Measurements from ENCODE around the gene FEM1B.

FEM1B gene

DNA sequence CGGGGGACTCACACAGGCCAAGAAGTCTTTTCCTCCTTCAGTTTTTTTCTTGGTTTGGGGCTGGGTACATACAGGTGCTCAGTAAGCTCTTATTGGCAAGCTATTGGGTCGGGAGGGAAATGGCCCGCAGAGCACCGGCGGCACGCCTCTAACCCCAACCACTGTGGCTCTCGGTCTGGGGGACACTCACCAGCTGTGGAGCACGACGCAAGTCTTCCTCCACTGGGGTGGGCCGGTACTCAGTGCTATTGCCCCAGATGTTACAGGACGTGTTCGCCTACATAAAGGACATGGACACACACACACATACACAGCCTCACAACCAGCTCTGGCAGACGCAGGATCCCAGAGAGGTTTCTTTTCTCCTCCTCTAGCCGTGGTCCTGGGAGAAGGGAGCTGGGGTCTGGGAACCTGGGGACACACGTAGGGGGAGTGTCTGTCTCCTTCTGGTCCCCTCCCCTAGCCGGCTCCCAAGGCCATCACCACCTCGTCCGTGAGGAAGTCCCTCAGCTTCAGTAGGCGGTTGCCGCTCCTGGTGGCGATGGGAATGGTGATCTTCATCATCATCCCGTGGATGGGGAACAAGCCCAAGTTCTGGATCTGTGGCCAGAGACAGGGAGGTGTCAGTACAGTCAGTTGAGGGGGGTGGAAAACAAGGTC, 33.4 kb downstream of the FEM1B start:
- DNase-seq = no peak

DNA sequence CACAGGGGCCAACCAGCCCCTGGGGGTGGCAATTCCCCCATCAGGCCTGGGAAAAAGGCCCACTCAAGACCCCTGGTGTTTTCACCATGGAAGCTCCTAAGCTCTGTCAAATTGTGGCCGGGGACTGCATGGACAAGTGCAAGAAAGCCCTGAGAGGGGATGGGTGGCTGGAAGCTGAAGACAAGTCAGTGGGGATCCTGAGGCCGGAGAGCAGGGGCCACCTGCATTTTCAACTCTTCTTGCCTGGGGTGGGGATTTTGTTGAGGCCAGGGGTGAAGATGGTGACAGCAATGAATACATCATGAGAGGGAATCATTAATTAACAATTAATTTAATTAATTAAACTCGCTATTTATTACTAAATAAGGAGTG, 33.9 kb downstream of the FEM1B start:
- no peak for DNase-seq

DNA sequence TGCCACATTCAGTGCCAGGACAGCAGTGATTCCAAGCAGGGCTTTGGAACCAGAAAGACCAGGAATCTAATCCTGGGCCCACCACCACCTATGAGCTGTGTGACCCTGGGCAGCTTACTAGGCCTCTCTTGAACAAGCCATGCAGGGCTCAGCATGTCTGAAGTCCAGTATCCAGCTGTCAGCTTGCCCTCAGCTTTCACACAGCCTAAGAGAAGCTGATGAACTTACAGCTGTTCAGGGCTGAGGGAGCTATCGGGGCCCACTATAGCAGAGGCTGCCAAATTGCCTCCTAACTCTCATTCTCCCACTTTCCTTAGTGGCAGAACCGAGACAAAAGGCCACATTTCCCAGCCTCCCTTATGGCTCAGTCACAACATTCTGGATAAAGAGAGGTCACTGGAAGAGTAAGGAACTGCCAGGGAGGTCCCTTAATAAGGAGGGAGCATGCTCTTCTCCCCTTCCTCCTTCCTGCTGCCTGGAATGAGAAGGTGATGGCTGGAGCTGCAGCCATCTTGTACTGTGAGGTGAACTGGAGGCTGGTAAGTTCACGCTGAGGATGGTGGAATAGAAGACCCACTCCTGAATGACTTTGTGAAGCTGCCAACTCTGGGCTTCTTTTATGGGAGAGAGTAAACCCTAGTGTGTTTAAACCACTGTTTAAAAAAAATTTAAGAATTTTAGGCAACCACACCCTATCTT, 34.5 kb downstream of the FEM1B start:
- DNase-seq = no peak

DNA sequence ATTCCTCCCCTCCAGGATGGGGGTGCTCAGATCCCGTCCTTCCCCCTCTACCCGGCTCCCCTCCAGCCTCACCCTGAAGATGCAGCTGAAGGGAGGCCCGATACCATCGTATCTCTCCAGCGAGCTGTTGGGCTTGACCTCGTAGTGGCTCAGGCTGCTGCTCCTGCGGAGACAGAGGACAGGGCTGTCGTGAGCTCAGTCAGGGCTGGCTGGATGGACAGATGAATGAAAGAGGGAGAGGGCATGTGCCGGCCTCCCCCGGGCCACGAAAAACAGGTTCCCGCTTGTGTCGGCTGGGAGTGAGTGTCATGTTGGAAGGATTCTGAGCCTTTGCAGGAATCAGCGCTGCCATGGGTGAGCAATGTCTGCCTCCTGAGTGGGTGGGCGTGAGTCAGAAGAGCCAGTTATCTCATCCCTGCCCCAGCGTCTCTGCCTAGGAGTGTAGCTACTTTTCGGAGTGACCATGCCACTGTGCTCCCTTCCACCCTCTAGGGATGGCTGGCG, 35.2 kb downstream of the FEM1B start:
- DNase-seq = no peak

DNA sequence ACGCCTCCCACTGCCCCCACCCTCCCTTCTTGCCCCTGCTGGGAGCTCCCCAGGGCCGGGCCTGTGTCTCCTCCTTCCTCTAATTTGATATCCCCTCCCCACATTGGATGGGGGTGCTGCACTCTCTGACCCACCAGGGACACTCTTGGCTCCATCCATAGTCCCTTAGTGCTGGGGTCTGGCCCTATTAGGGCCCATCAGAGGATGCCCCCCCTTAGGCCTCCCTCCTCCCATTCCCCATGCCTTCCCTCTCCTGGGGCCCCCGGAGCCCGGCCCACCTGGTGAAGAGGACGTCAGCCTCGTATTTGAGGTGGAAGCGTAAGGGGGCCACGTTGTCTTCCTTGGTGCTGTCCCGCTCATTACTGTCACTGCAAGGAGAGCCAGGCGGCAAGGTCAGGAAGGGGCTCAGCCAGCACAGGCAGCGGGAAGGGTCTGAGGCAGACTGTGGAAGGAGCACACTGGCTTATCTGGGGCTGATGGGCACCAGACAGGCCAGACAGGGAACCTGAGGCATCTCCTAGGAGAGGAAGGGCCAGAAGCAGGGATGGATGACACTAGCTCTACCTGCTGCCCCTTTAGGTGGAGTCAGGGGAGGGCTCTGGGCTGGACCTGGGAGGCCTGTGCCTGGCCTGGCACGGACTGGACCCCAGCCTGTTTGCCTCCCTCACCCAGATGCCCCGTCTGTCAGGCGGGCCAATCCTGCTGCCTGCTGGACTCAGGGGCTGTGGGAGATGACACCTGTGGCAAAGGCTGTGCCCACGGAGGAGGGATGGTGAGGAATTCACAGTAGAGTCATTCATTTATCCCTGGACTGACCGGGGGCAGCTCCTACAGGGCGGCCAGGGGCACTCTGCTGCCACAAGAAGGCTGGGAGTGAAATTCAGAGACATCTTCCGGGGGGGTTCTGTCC, 36.2 kb downstream of the FEM1B start:
- DNase-seq = no peak

DNA sequence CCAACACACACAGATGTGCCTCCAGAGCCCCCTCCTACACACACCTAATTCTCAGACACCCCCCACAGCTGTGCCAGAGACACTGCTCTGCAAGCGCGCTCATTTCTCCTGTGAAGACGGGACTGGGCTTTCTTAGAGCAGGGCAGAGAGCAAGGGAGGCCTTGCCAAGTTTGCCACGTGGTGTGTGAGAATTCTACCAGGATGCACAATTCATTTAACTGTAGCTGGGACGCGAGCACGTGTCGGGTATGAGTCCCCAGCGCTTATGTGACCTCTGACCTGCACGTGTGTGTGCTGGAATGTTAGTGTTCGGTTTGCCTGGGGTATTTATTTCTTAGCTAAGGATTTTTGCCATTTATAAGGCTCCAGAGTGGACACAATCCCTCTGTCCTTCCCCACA, 37.0 kb downstream of the FEM1B start:
- DNase-seq = no peak

DNA sequence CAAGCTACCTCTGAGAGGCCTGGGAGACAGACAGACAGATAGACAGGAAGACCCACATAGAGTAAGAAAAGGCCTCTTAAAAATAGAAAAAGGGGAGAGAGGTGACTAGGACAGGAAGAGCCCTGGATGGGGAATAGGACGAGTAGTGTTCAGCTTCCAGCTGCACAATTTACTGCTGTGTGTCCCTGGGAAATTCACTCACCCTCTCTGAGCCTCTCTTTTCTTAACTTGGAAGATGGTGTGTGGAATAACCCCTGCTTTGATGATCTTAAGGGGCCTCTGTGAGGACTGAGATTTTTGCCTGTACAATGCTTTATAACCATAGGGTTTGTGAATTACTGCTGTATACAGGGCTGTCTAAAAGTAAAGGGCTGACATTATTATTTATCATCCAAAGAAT, 37.5 kb downstream of the FEM1B start:
- DNase-seq = no peak

DNA sequence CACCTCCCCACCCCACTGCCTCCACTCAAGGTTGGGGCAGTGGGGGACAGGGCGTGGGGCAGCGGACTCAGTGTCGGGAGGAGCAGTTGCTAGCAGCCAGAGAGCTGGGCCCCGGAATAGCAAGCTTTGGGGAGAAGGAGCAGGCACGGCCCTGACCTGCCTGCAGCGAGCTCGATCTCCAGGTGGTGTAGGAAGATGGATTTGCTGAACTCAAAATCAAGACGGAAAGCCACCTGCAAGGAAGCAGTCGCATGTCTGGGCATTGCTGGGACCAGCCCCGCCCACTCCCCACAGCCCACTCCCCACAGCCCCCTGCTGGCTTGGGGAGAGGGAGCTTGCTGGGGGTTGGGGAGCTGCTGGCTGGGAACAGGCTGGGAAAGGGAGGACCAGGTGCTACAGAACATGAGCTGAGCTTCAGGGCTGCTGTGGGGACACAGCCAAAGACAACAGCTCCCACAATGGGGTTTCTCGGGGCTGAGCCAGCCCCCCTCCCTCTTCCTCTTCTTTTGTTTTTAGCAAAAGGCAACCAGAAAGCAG, 38.0 kb downstream of the FEM1B start:
- DNase-seq = no peak

DNA sequence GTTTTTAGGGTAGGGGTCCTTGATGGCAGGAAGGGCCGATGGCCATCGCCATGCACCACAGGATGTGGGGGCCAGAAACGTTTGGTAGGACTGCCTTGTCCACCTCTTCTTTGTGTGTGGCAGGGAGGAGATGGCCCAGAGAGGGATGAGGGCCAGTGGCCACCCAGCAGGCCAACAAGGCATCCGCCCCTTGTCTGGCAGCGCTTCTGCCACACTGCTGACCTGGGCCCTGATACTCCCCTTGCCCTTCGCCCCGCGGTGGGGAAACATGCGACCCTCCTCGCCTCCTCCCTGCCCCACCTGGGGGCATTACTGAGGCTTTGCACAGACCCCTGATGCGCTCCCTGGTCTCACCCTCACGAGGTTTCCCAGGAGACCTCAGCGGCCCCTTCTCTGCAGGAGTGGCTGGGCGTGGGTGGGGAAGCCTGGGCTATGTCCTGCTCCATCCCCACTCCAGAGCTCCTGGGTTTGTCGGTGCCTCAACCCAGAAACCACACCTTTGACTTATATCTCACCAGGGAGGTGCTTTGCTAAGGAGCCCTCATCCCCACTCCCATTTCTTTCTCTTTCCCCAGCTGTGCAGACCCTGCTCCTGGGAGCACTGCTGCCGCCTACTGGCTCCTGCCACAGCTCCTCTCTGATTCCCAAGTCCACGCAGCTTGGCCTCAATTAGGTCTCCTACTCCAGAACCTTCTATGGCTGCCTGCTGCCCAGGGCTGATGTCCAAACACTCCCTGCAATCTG, 38.7 kb downstream of the FEM1B start:
- no peak for DNase-seq

DNA sequence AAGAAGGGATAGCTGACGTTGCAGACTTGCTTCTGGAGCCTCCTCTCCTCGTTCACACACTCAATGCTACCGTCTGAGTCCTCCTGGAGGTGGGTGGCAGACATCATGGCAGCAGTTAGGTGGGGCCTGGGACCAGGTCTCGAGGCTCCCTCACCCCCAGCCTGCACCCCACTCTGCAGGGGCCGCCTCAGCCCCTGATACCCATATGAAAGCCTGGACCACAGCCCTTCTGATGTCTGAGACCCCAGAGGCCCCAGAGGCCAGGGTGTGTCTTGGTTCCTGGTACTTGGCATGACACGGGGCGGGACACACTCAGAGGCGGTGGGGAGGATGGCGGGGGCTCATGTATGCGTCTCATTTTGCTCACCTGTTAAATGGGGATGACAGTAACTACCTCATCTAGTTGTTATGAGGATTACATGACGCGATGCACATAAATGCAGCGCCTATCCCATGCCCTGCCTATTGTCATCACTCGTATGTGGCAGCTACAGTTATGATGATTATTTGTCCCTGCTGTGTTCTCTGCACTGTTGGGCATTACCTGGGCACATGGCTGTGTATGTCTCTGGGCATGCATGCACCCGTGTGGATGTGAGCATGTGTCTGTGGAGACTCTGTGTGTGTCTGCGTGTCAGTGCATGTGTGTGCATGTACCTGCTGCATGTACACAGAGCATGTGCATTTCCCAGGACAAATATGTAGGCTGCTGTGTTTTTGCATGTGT, 39.9 kb downstream of the FEM1B start:
- DNase-seq = no peak

DNA sequence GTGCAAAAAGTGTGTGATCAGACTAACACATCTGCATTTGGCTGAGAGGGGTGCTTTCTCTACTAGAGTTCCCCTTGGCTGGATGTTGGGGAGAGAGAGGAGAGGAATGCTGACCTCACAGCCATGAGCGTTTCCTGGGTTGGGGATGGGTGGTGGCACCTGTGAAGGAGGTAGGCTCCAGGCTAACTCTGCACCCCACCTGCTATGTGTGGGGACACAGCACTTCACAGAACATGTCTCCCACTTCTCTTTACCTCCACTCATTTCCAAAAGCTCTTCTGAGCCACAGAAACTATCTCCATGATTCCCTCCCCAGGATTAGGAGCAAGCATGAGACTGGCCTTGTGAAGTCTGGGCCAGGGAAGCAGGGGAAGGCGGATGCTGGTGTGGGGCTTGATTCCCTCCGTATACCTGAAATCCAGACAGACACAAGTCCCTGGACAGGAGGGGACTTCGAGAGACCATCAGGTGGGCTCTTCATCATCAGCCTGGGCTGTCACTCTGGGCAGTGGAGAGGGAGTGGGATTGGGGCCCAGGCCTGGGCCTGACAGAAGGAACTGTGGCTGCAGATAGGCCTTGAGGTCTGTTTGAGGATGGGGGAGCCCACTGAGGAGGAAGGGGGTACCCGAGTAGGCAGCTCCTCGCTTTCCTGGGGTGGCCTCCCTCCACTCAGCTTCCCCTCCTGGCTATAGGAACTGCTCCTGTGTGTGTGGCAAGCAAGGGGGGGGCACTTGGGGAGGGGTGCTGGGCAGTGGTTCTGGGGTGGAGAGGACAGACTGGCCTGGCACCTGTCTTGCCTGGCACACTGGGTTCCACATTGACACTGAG, 40.7 kb downstream of the FEM1B start:
- no peak for DNase-seq

DNA sequence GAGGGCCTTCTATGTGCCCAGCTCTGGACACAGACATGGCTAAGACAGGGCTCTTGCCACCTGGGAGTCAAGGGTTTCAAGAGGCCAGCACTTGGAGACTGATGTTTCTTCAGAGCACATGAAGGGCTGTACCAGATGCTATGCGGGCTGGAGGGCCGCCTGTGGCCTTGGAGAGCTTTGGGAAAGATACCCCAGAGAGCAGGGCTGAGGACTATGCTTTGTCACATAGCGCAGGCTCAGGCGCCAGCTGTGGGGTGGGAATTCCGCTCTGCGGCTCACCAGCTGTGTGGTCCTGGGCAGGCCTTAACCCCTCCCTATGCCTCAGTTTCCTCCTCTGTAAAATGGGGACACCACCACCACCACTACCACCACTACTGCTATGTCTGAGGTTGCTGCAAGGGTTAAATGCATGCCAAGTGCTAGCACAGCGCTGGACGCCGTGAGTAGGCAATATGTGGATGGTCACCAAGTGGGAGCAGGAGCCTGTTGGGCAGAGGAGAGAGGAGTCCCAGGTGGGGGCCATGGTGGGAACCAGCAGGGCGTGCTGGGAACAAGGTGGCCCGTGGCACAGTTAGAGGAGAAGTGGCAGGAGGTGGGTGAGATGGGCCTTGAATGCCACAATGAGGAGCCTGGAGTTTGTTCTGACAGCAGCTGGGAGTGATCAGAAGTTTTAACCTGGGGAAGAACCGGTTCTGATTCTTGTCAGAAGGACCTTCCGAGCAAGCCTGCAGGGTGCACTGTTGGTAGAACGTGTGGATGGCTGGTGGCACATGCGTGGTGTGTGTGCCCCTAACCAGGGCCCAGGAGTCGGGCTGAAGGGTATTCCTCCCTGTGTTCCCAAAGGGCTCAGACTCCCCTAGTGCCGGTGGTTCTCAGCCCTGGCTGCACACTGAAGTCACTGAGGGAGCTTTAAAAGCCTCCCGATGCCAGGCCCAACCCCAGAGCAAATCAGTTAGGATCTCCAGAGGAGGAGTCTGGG, 41.7 kb downstream of the FEM1B start:
- DNase-seq = no peak

DNA sequence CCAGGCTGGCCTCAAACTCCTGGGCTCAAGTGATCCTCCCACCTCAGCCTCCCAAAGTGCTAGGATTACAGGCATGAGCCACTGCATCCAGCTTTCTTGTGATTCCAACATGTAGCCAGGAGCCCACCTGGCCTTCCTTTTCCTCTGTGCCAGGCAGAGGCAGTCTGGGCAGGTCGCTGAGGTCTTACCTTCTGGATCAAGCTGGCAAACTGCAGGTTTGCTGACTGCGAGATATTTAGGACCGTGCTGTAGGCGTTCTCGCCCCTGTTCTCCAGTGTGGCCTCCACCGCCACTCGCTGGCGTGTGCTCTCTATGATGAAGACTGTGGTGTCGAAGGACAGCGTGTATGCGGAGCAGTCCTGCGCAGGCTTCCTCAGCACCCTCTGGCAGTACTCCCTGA, 42.5 kb downstream of the FEM1B start:
- DNase-seq = no peak

DNA sequence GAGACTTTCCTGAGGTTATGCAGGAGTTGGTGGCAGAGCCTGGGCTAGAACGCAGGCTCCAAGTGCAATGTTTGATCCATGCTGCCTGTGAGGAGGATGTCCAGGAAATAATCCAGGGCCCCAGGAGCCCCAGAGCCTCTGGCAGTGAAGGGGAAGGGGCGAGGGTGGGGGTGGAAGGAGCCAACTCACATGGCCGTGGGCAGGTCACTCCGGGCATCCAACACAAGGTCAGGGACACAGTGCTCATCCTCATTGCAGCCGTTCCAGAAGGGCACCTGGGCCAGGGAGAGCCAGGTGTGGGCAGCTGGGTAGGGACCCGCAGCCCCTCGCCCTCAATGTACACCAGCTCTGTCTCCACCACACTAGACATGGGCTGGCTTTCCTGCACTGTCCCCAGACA, 43.7 kb downstream of the FEM1B start:
- DNase-seq = no peak

DNA sequence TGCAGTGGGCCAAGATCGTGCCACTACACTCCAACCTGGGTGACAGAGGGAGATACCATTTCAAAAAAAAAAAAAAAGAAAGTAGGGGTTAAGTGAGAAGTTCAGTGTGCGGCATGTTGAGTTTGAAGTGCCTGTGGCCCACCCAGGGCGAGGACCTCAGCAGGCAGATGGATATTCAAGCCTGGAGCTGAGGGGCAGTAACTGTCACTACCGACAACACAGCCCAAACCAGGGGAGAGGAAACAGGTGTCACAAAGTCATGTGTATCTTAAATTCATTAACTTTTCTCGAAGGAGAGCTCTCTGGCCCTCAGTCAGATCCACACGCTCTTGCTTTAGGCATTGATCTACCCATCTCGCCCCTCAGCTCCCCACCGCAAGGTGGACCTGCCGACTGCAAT, 45.3 kb downstream of the FEM1B start:
- no peak for DNase-seq

DNA sequence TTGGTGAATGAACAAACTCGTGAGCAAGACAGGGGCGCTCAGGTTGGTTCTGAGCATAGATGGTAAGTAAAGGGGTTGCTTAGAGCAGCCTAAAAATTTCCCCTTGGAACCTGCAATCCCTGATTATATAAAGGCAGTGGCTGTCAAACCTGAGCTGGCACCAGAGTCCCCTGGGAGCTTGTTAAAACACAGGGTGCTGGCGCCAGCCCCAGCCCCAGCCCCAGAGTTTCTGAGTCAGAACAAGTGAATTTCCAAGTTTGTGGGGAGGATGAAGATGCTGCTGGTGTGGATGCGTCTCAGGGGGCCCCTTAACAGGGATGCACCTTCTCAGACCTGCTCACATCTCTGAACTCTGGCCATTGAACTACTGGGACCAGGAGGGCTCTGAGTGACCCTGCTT, 48.2 kb downstream of the FEM1B start:
- DNase-seq = no peak

DNA sequence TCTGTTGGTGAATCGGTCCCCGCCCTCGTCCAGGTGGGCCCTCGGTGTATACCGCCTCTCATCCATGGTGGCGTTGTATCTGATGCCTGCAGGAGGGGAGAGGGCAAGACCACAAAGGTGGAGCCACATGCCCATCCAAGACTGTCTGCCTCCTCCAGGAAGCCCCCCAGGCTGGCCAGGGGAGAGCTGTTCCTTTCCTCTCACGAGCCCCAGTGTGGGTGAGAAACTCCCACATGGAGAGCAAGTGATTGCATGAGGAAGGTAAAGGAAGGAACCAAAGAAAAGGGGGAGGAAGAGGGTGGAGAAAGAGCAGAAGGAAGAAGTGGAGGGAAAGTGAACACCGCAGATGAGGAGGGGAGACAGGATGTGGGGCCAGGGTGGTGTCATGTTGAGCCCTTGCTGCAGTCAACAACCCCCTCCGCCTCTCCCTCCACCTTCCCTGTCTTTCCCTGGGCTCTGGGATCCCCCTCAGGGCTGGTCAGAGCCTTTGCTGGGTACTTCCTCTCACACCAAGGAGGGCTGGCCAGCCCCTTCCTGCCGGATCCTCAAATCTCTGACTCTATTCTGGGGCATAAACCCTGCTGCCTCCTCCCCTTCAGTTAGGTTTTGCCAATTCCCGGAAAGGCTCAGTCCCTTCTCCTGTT, 49.3 kb downstream of the FEM1B start:
- no peak for DNase-seq

DNA sequence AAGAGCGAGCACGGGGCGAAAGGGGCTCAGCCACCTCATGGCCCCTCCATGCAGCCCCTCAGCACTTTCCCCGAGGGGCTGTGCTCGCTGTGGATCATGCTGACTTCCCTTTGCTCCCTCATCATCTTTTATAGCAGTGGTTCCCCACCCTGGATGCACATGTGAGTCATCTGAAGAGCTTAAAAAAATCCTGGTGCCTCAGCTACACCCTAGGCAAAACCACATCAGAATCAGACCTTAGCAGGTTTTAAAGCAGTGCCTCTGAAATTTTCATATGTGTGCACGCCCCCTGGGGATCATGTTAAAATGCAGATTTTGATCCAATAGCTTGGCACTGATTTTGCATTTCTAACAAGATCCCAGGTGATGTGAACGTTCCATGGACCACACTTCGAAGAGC, 50.9 kb downstream of the FEM1B start:
- no peak for DNase-seq

DNA sequence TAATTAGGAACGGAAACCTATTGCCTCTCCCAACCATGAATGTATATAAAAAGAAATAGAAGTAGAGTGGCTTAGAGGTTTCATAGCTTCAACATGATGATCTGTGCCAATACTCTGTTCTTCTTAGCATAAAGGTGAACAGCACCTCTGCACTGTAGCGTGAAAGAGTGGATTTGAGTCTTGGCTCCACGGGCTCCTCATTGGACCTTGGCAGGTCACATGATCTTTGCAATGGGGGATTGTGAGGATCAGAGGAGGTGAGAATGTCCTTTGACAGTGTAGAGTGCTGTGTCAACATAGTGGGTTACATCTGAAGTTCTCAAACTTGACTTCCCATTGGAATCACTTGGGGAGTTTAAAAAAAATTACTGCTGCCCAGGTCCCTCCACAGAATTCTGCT, 51.4 kb downstream of the FEM1B start:
- DNase-seq = no peak
